ENCODE measurements around the gene HMBS. TPM values are rescaled to one million over a fixed set of nuclear protein-coding genes. Genes with fewer than 3 reads are reported as not detected.
A peak's percentile ranks its signal among the peaks of the same experiment; 100 is the strongest.

HMBS gene
- total RNA-seq, 2 donors from 2014 or later: 7.6 to 16.1 TPM

- H3K4me3 ChIP-seq: no peak overlapping the region
- intact Hi-C loops (cut with DNase I): no loop called here
- no peak overlapping the region for H3K27ac ChIP-seq
- no peaks in the 10 kb centered on the region for H3K27me3 ChIP-seq
- H3K9me3 ChIP-seq: no peaks in the 10 kb centered on the region
- H3K4me1 ChIP-seq: peaks cover 27% of the 10 kb centered on the region
- 24 to 45% methylated on average over 2 of the region's 2 CpGs for WGBS, 2 donors
- no peak for TF ChIP-seq POLR2A (IDR thresholded peaks at IDR 0.05)
- no peak for TF ChIP-seq CTCF (IDR thresholded peaks at IDR 0.05)
- peaks cover 0 to 8% of the 10 kb centered on the region in 2 donors for H3K36me3 ChIP-seq (replicated peaks in 1 of 2; ENCODE audit: insufficient read depth in 1 of 2, low read depth in 2 of 2)
- DNase-seq (peak in 2 of 4 donors; percentile 28 to 34), ATAC-seq (no peak)
Measured at GRCh38 chr11:119108857-119109221, 24.2 kb downstream of the HMBS start.

- Histone ChIP-seq H3K4me3 (no peak overlapping the region), H3K36me3 (replicated peaks in 1 of 2; ENCODE audit: insufficient read depth in 1 of 2, low read depth in 2 of 2) (peaks cover 0 to 10% of the 10 kb centered on the region in 2 donors), H3K27me3 (no peaks in the 10 kb centered on the region), H3K4me1 (peaks cover 27% of the 10 kb centered on the region), H3K9me3 (no peaks in the 10 kb centered on the region), H3K27ac (no peak overlapping the region)
- DNase-seq: no peak
- no peak for TF ChIP-seq CTCF (IDR thresholded peaks at IDR 0.05)
- TF ChIP-seq POLR2A (IDR thresholded peaks at IDR 0.05): no peak
- no peak for ATAC-seq
- 80% methylated on average over 3 of the region's 3 CpGs; no CpG with 5 or more reads in 1 of the 2 donors for WGBS, 2 donors
- intact Hi-C loops (cut with DNase I): no loop called here
Measured at GRCh38 chr11:119109843-119110242, 25.2 kb downstream of the HMBS start.

GRCh38 chr11:119110439-119110838 is 25.8 kb downstream of the HMBS start:
- Histone ChIP-seq H3K36me3 (replicated peaks in 1 of 2; ENCODE audit: insufficient read depth in 1 of 2, low read depth in 2 of 2) (peaks cover 0 to 10% of the 10 kb centered on the region in 2 donors), H3K27me3 (no peaks in the 10 kb centered on the region), H3K4me3 (no peak overlapping the region), H3K27ac (no peak overlapping the region), H3K4me1 (peaks cover 27% of the 10 kb centered on the region), H3K9me3 (no peaks in the 10 kb centered on the region)
- ATAC-seq (no peak), DNase-seq (no peak)
- 80 to 94% methylated on average over 10 of the region's 10 CpGs for WGBS, 2 donors
- TF ChIP-seq CTCF (IDR thresholded peaks at IDR 0.05): no peak
- intact Hi-C loops (cut with DNase I): no loop called here

GRCh38 chr11:119111361-119111925 is 26.8 kb downstream of the HMBS start:
- H3K4me3 ChIP-seq: no peak overlapping the region
- DNase-seq (no peak), ATAC-seq (no peak)
- no peak overlapping the region for H3K27ac ChIP-seq
- peaks cover 24% of the 10 kb centered on the region for H3K4me1 ChIP-seq
- 88 to 91% methylated on average over 6 to 11 of the region's 11 CpGs for WGBS, 2 donors
- no peak for TF ChIP-seq CTCF (IDR thresholded peaks at IDR 0.05)
- no peak for TF ChIP-seq POLR2A (IDR thresholded peaks at IDR 0.05)
- no peaks in the 10 kb centered on the region for H3K27me3 ChIP-seq
- intact Hi-C loops (cut with DNase I): no loop called here
- no peaks in the 10 kb centered on the region for H3K9me3 ChIP-seq
- H3K36me3 ChIP-seq (replicated peaks in 1 of 2; ENCODE audit: insufficient read depth in 1 of 2, low read depth in 2 of 2): peaks cover 0 to 10% of the 10 kb centered on the region in 2 donors

- intact Hi-C loops (cut with DNase I): no loop called here
- Histone ChIP-seq H3K9me3 (no peaks in the 10 kb centered on the region), H3K4me1 (peaks cover 19% of the 10 kb centered on the region), H3K27me3 (no peaks in the 10 kb centered on the region), H3K27ac (no peak overlapping the region), H3K4me3 (no peak overlapping the region), H3K36me3 (replicated peaks in 1 of 2; ENCODE audit: insufficient read depth in 1 of 2, low read depth in 2 of 2) (peaks cover 0 to 10% of the 10 kb centered on the region in 2 donors)
- ATAC-seq (no peak), DNase-seq (no peak)
- TF ChIP-seq CTCF (IDR thresholded peaks at IDR 0.05): no peak
- TF ChIP-seq POLR2A (IDR thresholded peaks at IDR 0.05): no peak
- 88 to 90% methylated on average over 7 to 12 of the region's 12 CpGs for WGBS, 2 donors
Measured at GRCh38 chr11:119112314-119113020, 27.8 kb downstream of the HMBS start.

Measured in body of pancreas (tissue), 4 donors.